ENCODE data around the gene AKT2. TPM values are rescaled to one million over a fixed set of nuclear protein-coding genes. Genes with fewer than 3 reads are reported as not detected.
"Not testable (repeated sequence)": the region's sequence is repeated elsewhere in the genome, so short reads cannot be mapped to it uniquely, and the experiment has no call there.

The AKT2 gene
- total RNA-seq, 1 donor from 2014 or later = 163 TPM

GRCh38 chr19:40225440-40226305, 59.5 kb downstream of the AKT2 start:
- intact Hi-C loops (cut with micrococcal nuclease) = no loop called here
- Mint-ChIP-seq H3K36me3 (ENCODE audit: low read depth) (no peaks in the 10 kb centered on the region), H3K9me3 (peaks cover 4% of the 10 kb centered on the region), H3K4me3 (peak overlapping the region; percentile 52), H3K4me1 (peaks cover 23% of the 10 kb centered on the region), H3K27ac (no peak overlapping the region), H3K27me3 (peaks cover 46% of the 10 kb centered on the region)
- DNase-seq = no peak

GRCh38 chr19:40224342-40225150, 60.6 kb downstream of the AKT2 start:
- H3K9me3 Mint-ChIP-seq = peaks cover 4% of the 10 kb centered on the region
- no peak for DNase-seq
- H3K27ac Mint-ChIP-seq = no peak overlapping the region
- H3K4me3 Mint-ChIP-seq = no peak overlapping the region
- intact Hi-C loops (cut with micrococcal nuclease) = no loop called here
- H3K4me1 Mint-ChIP-seq = peaks cover 18% of the 10 kb centered on the region
- peaks cover 53% of the 10 kb centered on the region for H3K27me3 Mint-ChIP-seq
- H3K36me3 Mint-ChIP-seq (ENCODE audit: low read depth) = no peaks in the 10 kb centered on the region

- Mint-ChIP-seq H3K27me3 (peaks cover 62% of the 10 kb centered on the region), H3K4me3 (no peak overlapping the region), H3K4me1 (peaks cover 13% of the 10 kb centered on the region), H3K36me3 (ENCODE audit: low read depth) (no peaks in the 10 kb centered on the region), H3K27ac (no peak overlapping the region), H3K9me3 (peaks cover 4% of the 10 kb centered on the region)
- peak; percentile 80 for DNase-seq
- intact Hi-C loops (cut with micrococcal nuclease) = no loop called here
Observed at GRCh38 chr19:40223135-40223822, 61.9 kb downstream of the AKT2 start.

GRCh38 chr19:40221858-40222619, 63.1 kb downstream of the AKT2 start:
- Mint-ChIP-seq H3K9me3 (peaks cover 4% of the 10 kb centered on the region), H3K36me3 (ENCODE audit: low read depth) (no peaks in the 10 kb centered on the region), H3K27me3 (peaks cover 55% of the 10 kb centered on the region), H3K4me3 (peak overlapping the region; percentile 1), H3K27ac (peak overlapping the region; percentile 14), H3K4me1 (peaks cover 13% of the 10 kb centered on the region)
- intact Hi-C loops (cut with micrococcal nuclease) = loop anchor here (1.0 kb wide), 1 partner anchor 83 kb away; no protein-coding TSS in a partner anchor
- DNase-seq = peak; percentile 93

- H3K4me3 Mint-ChIP-seq = no peak overlapping the region
- intact Hi-C loops (cut with micrococcal nuclease) = no loop called here
- peaks cover 13% of the 10 kb centered on the region for H3K4me1 Mint-ChIP-seq
- H3K9me3 Mint-ChIP-seq = peaks cover 4% of the 10 kb centered on the region
- peaks cover 54% of the 10 kb centered on the region for H3K27me3 Mint-ChIP-seq
- no peaks in the 10 kb centered on the region for H3K36me3 Mint-ChIP-seq (ENCODE audit: low read depth)
- no peak overlapping the region for H3K27ac Mint-ChIP-seq
- DNase-seq = no peak
Observed at GRCh38 chr19:40220674-40221073, 64.5 kb downstream of the AKT2 start.

GRCh38 chr19:40219721-40220276, 65.3 kb downstream of the AKT2 start:
- Mint-ChIP-seq H3K36me3 (ENCODE audit: low read depth) (no peaks in the 10 kb centered on the region), H3K27me3 (peaks cover 46% of the 10 kb centered on the region)
- intact Hi-C loops (cut with micrococcal nuclease) = no loop called here

GRCh38 chr19:40219029-40219428, 66.1 kb downstream of the AKT2 start:
- DNase-seq; H3K27ac Mint-ChIP-seq; H3K4me1 Mint-ChIP-seq; H3K4me3 Mint-ChIP-seq; H3K9me3 Mint-ChIP-seq; intact Hi-C loops (cut with micrococcal nuclease); H3K36me3 Mint-ChIP-seq (ENCODE audit: low read depth): not testable (repeated sequence)
- peaks cover 38% of the 10 kb centered on the region for H3K27me3 Mint-ChIP-seq

More at GRCh38 chr19:40219721-40220276, 65.3 kb downstream of the AKT2 start:
- peaks cover 4% of the 10 kb centered on the region for H3K9me3 Mint-ChIP-seq
- H3K4me1 Mint-ChIP-seq = peaks cover 10% of the 10 kb centered on the region
- DNase-seq = no peak
- H3K4me3 Mint-ChIP-seq = no peak overlapping the region
- H3K27ac Mint-ChIP-seq = no peak overlapping the region

- peaks cover 8% of the 10 kb centered on the region for H3K4me1 Mint-ChIP-seq
- no peak within 1 kb of the TSS for H3K27ac Mint-ChIP-seq
- peak within 1 kb of the TSS; percentile 26 for H3K4me3 Mint-ChIP-seq
- peaks cover 4% of the 10 kb centered on the region for H3K9me3 Mint-ChIP-seq
- intact Hi-C loops (cut with micrococcal nuclease) = no loop called here
- H3K36me3 Mint-ChIP-seq (ENCODE audit: low read depth) = no peaks in the 10 kb centered on the region
- peaks cover 35% of the 10 kb centered on the region for H3K27me3 Mint-ChIP-seq
- DNase-seq = peak; percentile 89
Observed at GRCh38 chr19:40217934-40218890, 66.9 kb downstream of the AKT2 start, which contains the start of gene TTC9B. Gene TTC9B (minus strand): TSS chr19:40218384. CDS start chr19:40218381, 3 bp downstream.

GRCh38 chr19:40217027-40217810, 67.9 kb downstream of the AKT2 start:
- H3K4me1 Mint-ChIP-seq = peaks cover 8% of the 10 kb centered on the region
- peak overlapping the region; percentile 26 for H3K4me3 Mint-ChIP-seq
- H3K36me3 Mint-ChIP-seq (ENCODE audit: low read depth) = no peaks in the 10 kb centered on the region
- peaks cover 4% of the 10 kb centered on the region for H3K9me3 Mint-ChIP-seq
- H3K27ac Mint-ChIP-seq = no peak overlapping the region
- peak; percentile 73 for DNase-seq
- intact Hi-C loops (cut with micrococcal nuclease) = no loop called here
- peaks cover 35% of the 10 kb centered on the region for H3K27me3 Mint-ChIP-seq

GRCh38 chr19:40216777-40217026, 68.4 kb downstream of the AKT2 start:
- Mint-ChIP-seq H3K27me3 (peaks cover 31% of the 10 kb centered on the region), H3K9me3 (no peaks in the 10 kb centered on the region), H3K4me1 (peaks cover 4% of the 10 kb centered on the region), H3K36me3 (ENCODE audit: low read depth) (no peaks in the 10 kb centered on the region), H3K27ac (no peak overlapping the region), H3K4me3 (no peak overlapping the region)
- intact Hi-C loops (cut with micrococcal nuclease) = no loop called here
- DNase-seq = no peak

GRCh38 chr19:40216013-40216776, 69.0 kb downstream of the AKT2 start:
- DNase-seq = no peak
- Mint-ChIP-seq H3K4me3 (no peak overlapping the region), H3K4me1 (peaks cover 4% of the 10 kb centered on the region), H3K9me3 (no peaks in the 10 kb centered on the region), H3K36me3 (ENCODE audit: low read depth) (no peaks in the 10 kb centered on the region), H3K27ac (no peak overlapping the region), H3K27me3 (peaks cover 31% of the 10 kb centered on the region)
- intact Hi-C loops (cut with micrococcal nuclease) = no loop called here

Measured in activated CD4-positive, alpha-beta T cell treated with anti-CD3 and anti-CD28 coated beads, Interleukin-2, amount 10 ng/mL, durations not matched to agents 24 days and 14 days (primary cell).